Measurements from ENCODE around the gene NBPF12.
"Not testable (repeated sequence)": the region's sequence is repeated elsewhere in the genome, so short reads cannot be mapped to it uniquely, and the experiment has no call there.

The NBPF12 gene

GRCh38 chr1:146985855-146986254 is 47.7 kb downstream of the NBPF12 start:
- DNase-seq = not testable (repeated sequence)

DNA sequence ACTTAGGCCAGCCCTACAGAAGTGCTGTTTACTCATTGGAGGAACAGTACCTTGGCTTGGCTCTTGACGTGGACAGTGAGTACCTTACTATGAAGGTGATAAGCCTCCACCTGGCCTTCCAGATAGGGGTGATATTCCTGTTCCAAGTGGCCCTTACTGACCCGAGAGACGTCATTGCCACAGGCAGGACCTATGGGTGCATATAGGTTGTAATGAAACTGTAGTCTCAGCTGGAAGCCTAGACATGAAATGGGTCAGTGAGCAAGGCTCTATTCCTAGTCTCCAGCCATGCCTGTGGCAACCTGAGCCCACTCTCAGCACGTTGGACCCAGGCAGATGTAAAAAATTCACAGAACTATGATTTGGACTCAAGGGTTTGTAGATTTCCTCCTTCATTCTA is 48.3 kb downstream of the NBPF12 start:
- not testable (repeated sequence) for DNase-seq

- not testable (repeated sequence) for DNase-seq
These were observed 49.4 kb downstream of the NBPF12 start for GRCh38 chr1:146987502-146987901.

- not testable (repeated sequence) for DNase-seq
These were observed 51.3 kb downstream of the NBPF12 start for GRCh38 chr1:146989455-146989854.

DNA sequence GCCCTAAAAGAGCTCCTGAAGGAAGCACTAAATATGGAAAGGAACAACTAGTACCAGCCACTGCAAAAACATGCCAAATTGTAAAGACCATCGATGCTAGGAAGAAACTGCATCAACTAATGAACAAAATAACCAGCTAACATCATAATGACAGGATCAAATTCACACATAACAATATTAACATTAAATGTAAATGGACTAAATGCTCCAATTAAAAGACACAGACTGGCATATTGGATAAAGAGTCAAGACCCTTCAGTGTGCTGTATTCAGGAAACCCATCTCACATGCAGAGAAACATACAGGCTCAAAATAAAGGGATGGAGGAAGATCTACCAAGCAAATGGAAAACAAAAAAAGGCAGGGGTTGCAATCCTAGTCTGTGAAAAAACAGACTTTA is 70.4 kb downstream of the NBPF12 start:
- DNase-seq = not testable (repeated sequence)

- not testable (repeated sequence) for DNase-seq
These were observed 88.9 kb downstream of the NBPF12 start for GRCh38 chr1:147026975-147027374.

- DNase-seq = not testable (repeated sequence)
These were observed 92.0 kb downstream of the NBPF12 start for GRCh38 chr1:147030066-147030653.

GRCh38 chr1:147039916-147040315 is 101.8 kb downstream of the NBPF12 start:
- DNase-seq = no peak

DNA sequence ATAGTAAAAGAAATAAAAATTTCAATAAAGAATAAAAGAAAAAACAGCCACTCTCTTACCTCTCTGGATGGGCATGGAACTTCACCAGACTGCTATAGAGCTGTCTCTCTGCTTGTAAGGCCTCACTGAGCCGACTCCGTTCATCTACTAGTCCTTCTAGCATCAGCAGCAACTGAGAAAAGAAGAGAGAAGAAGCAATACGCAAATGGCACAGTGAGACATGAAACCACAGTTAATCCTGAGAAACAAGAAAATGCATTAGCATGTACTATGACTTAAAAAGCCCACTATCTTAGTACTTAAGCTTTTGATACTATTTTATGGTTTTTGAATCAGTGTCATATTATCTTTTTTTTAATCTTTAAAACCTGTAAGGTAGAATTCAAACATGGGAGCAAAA is 104.8 kb downstream of the NBPF12 start:
- not testable (repeated sequence) for DNase-seq

DNA sequence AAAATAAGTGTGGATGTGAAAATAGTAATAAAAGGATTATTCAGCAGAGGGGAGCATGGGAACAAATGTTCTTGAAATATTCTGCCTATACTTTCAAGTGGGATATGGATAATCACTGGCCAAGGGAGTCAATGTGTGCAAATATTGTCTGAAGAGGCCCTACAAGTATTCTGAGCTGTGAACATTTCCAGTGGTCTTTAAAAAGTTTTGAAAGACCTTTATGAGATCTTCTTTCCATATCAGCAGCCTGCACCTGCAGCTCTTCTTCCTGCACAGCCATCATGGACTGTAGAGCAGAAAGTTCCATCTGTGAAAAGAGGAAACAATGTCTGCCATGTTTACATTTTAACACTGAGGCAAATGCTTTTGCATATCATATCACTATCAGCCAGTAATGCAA is 106.4 kb downstream of the NBPF12 start:
- DNase-seq = not testable (repeated sequence)
